GM12873 (cell line): ENCODE measurements around the gene NRL.

Experiments used
- CTCF ChIP-seq: IDR thresholded peaks from 2 replicates; pipeline ENCODE4 v1.5.1; 2012; ENCODE audit warnings: low read depth, mild to moderate bottlenecking, moderate library complexity, low read length, control low read depth; ENCODE audit not compliant: insufficient read depth; ENCODE audit errors: missing control alignments

The NRL gene

GRCh38 chr14:24064091-24064795 is 50.5 kb downstream of the NRL start:
- no peak for TF ChIP-seq CTCF

- no peak for TF ChIP-seq CTCF
Measured at GRCh38 chr14:24063263-24063836, 51.4 kb downstream of the NRL start.

GRCh38 chr14:24062216-24062980 is 52.4 kb downstream of the NRL start:
- no peak for TF ChIP-seq CTCF

- no peak for TF ChIP-seq CTCF
Measured at GRCh38 chr14:24060984-24061913, 53.5 kb downstream of the NRL start.

GRCh38 chr14:24060443-24060842 is 54.3 kb downstream of the NRL start:
- no peak for TF ChIP-seq CTCF

- no peak for TF ChIP-seq CTCF
Measured at GRCh38 chr14:24059841-24060388, 54.8 kb downstream of the NRL start.
